Suprapubic skin (tissue), 3 donors: ENCODE measurements around the gene PRRT4.

Experiments used
- EP300 ChIP-seq: sonication (generic); formaldehyde crosslinking; IDR thresholded peaks from one replicate; pipeline ENCODE4 v1.6.1; 2017; ENCODE audit warnings: antibody characterized with exemption
- POLR2A ChIP-seq, 2 donors: fragments of 450-650 bp; IDR thresholded peaks; one replicate each; pipeline ENCODE4 v1.6.1; 2017; ENCODE audit warnings: antibody characterized with exemption in 2 of 2, mild to moderate bottlenecking in 2 of 2, moderate library complexity in 2 of 2
- TF ChIP-seq, protein P1 (sequence below), 2 donors: fragments of 200-600 bp in 1 of 2; fragments of 450-650 bp in 1 of 2; sonication (generic) in 1 of 2; IDR thresholded peaks; one replicate each; pipeline ENCODE4 v1.5.1; 2016 to 2019; ENCODE audit warnings: antibody characterized with exemption in 2 of 2, mild to moderate bottlenecking in 1 of 2, moderate library complexity in 1 of 2

GRCh38 chr7:128378637-128379036, 17.1 kb upstream of the PRRT4 start:
- TF ChIP-seq POLR2A (IDR thresholded peaks at IDR 0.05) (no peak), EP300 (no peak)
- TF ChIP-seq, protein P1, sequence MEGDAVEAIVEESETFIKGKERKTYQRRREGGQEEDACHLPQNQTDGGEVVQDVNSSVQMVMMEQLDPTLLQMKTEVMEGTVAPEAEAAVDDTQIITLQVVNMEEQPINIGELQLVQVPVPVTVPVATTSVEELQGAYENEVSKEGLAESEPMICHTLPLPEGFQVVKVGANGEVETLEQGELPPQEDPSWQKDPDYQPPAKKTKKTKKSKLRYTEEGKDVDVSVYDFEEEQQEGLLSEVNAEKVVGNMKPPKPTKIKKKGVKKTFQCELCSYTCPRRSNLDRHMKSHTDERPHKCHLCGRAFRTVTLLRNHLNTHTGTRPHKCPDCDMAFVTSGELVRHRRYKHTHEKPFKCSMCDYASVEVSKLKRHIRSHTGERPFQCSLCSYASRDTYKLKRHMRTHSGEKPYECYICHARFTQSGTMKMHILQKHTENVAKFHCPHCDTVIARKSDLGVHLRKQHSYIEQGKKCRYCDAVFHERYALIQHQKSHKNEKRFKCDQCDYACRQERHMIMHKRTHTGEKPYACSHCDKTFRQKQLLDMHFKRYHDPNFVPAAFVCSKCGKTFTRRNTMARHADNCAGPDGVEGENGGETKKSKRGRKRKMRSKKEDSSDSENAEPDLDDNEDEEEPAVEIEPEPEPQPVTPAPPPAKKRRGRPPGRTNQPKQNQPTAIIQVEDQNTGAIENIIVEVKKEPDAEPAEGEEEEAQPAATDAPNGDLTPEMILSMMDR (IDR thresholded peaks at IDR 0.05) = no peak
